Smooth muscle cell (in vitro differentiated cells): Measurements from ENCODE around the gene ERMAP. TPM values are rescaled to one million over a fixed set of nuclear protein-coding genes. Genes with fewer than 3 reads are reported as not detected.
"Not testable (repeated sequence)": the region's sequence is repeated elsewhere in the genome, so short reads cannot be mapped to it uniquely, and the experiment has no call there.

Source experiments
- DNase-seq: peaks from one replicate; lab custom pipeline; 2025; ENCODE audit not compliant: unreplicated experiment; lab: John Stamatoyannopoulos, UW
- H2AFZ ChIP-seq: fragments of 200-600 bp; sonication (generic); 2 replicates; pipeline ENCODE4 v1.6.0; 2016; ENCODE audit warnings: antibody characterized with exemption, low read depth, mild to moderate bottlenecking
- H3F3A ChIP-seq: fragments of 200-600 bp; sonication (generic); 2 replicates; pipeline ENCODE4 v1.6.0; 2017; ENCODE audit warnings: antibody characterized with exemption, low read depth
- H3K27ac ChIP-seq: fragments of 200-600 bp; sonication (generic); 2 replicates; pipeline ENCODE4 v1.5.1; 2016; ENCODE audit warnings: low read depth, mild to moderate bottlenecking
- H3K27me3 ChIP-seq: fragments of 200-600 bp; sonication (generic); 2 replicates; pipeline ENCODE4 v1.6.1; 2016; ENCODE audit warnings: low read depth, mild to moderate bottlenecking
- H3K36me3 ChIP-seq: fragments of 200-600 bp; sonication (generic); 2 replicates; pipeline ENCODE4 v1.5.1; 2016; ENCODE audit warnings: low read depth
- H3K4me1 ChIP-seq: fragments of 200-600 bp; sonication (generic); 2 replicates; pipeline ENCODE4 v1.5.1; 2016; ENCODE audit warnings: low read depth
- H3K4me2 ChIP-seq: fragments of 200-600 bp; sonication (generic); 2 replicates; pipeline ENCODE4 v1.6.0; 2016; ENCODE audit warnings: mild to moderate bottlenecking
- H3K4me3 ChIP-seq: fragments of 200-600 bp; sonication (generic); 2 replicates; pipeline ENCODE4 v1.5.1; 2016; ENCODE audit warnings: mild to moderate bottlenecking
- H3K79me2 ChIP-seq: fragments of 200-600 bp; sonication (generic); 2 replicates; pipeline ENCODE4 v1.6.0; 2016; ENCODE audit warnings: low read depth, mild to moderate bottlenecking
- H3K9ac ChIP-seq: fragments of 200-600 bp; sonication (generic); 2 replicates; pipeline ENCODE4 v1.6.0; 2016; ENCODE audit warnings: low read depth
- H3K9me3 ChIP-seq: fragments of 200-600 bp; sonication (generic); replicated peaks from 2 replicates; pipeline ENCODE4 v1.5.1; 2016; ENCODE audit warnings: low read depth
- H4K20me1 ChIP-seq: fragments of 200-600 bp; sonication (generic); 2 replicates; pipeline ENCODE4 v1.6.0; 2016; ENCODE audit warnings: low read depth
- CTCF ChIP-seq: fragments of 200-600 bp; sonication (generic); IDR thresholded peaks from 2 replicates; pipeline ENCODE4 v1.5.1; 2017; ENCODE audit warnings: borderline replicate concordance, mild to moderate bottlenecking, antibody characterized with exemption; ENCODE audit not compliant: insufficient read depth, poor library complexity, severe bottlenecking
- WGBS: methylation state at CpG from one replicate; pipeline ENCODE4 v1.1.7; 2016; ENCODE audit warnings: low lambda C conversion rate; 5-methylcytosine and 5-hydroxymethylcytosine counted together
- polyA plus RNA-seq: library from polyadenylated mRNA; unstranded; fragments of >200 nt; fragmentation: Nextera tagmentation; extraction: Ambion mirVana; gene quantifications from 2 replicates; pipeline ENCODE4 v1.2.1, GENCODE V29; 2016
- total RNA-seq: library from RNA; depleted of rRNA; stranded (reverse); fragments of >200 nt; gene quantifications from 2 replicates; pipeline ENCODE4 v1.2.3, GENCODE V29; 2014

Gene ERMAP
- total and polyA plus RNA-seq, 2 experiments from 2014 or later: 4.1 to 5.1 TPM

GRCh38 chr1:42806171-42806570 lies 10.8 kb upstream of the ERMAP start:
- H2AFZ ChIP-seq: no peak overlapping the region
- H3K27me3 ChIP-seq: no peaks in the 10 kb centered on the region
- no peak overlapping the region for H3K4me2 ChIP-seq
- H3K9me3 ChIP-seq: no peaks in the 10 kb centered on the region
- DNase-seq: no peak
- no peaks in the 10 kb centered on the region for H3F3A ChIP-seq
- peaks cover 3% of the 10 kb centered on the region for H3K36me3 ChIP-seq
- TF ChIP-seq CTCF: no peak
- H4K20me1 ChIP-seq: no peaks in the 10 kb centered on the region
- no peaks in the 10 kb centered on the region for H3K4me1 ChIP-seq
- H3K27ac ChIP-seq: no peak overlapping the region
- no peak overlapping the region for H3K9ac ChIP-seq
- H3K79me2 ChIP-seq: no peaks in the 10 kb centered on the region
- H3K4me3 ChIP-seq: no peak overlapping the region

- no peaks in the 10 kb centered on the region for H3K9me3 ChIP-seq
- WGBS: 86% methylated on average over 5 of the region's 5 CpGs
- no peak overlapping the region for H3K27ac ChIP-seq
- H3F3A ChIP-seq: no peaks in the 10 kb centered on the region
- no peaks in the 10 kb centered on the region for H3K79me2 ChIP-seq
- H3K36me3 ChIP-seq: peaks cover 3% of the 10 kb centered on the region
- TF ChIP-seq CTCF: no peak
- no peak overlapping the region for H3K4me2 ChIP-seq
- H3K9ac ChIP-seq: no peak overlapping the region
- H3K4me1 ChIP-seq: no peaks in the 10 kb centered on the region
- no peak for DNase-seq
- H3K4me3 ChIP-seq: no peak overlapping the region
- H3K27me3 ChIP-seq: no peaks in the 10 kb centered on the region
- H4K20me1 ChIP-seq: no peaks in the 10 kb centered on the region
- no peak overlapping the region for H2AFZ ChIP-seq
Observed at GRCh38 chr1:42806593-42806992, 10.3 kb upstream of the ERMAP start.

GRCh38 chr1:42807056-42807668 lies 9.8 kb upstream of the ERMAP start:
- Histone ChIP-seq H3F3A (no peaks in the 10 kb centered on the region), H3K4me2 (no peak overlapping the region), H3K9me3 (no peaks in the 10 kb centered on the region), H4K20me1 (no peaks in the 10 kb centered on the region), H3K9ac (no peak overlapping the region), H3K79me2 (no peaks in the 10 kb centered on the region), H3K27me3 (no peaks in the 10 kb centered on the region), H3K36me3 (peaks cover 3% of the 10 kb centered on the region), H3K27ac (no peak overlapping the region), H2AFZ (no peak overlapping the region), H3K4me1 (no peaks in the 10 kb centered on the region), H3K4me3 (no peak overlapping the region)
- TF ChIP-seq CTCF: no peak
- DNase-seq: no peak

- 100% methylated on average over 3 of the region's 3 CpGs for WGBS
- not testable (repeated sequence) for H4K20me1 ChIP-seq, H2AFZ ChIP-seq, H3K9ac ChIP-seq, H3K4me2 ChIP-seq, H3K79me2 ChIP-seq, H3F3A ChIP-seq, H3K4me3 ChIP-seq, H3K27ac ChIP-seq, H3K36me3 ChIP-seq, DNase-seq, H3K9me3 ChIP-seq, H3K27me3 ChIP-seq
- H3K4me1 ChIP-seq: peaks cover 12% of the 10 kb centered on the region
Observed at GRCh38 chr1:42814815-42815214, 2.1 kb upstream of the ERMAP start.
